GM23338 (cell line): Measurements from ENCODE around the gene UBQLN1. TPM values are rescaled to one million over a fixed set of nuclear protein-coding genes. Genes with fewer than 3 reads are reported as not detected.

Experiments used
- ATAC-seq: fragments of 200-7000 bp; cut with Tn5 transposase; 3 replicates; pipeline ENCODE4 v1.9.1; 2020
- DNase-seq: peaks from one replicate; pipeline ENCODE4 v3.0.0-alpha.2; 2015; ENCODE audit warnings: low spot score
- H2AFZ ChIP-seq: fragments of 200-600 bp; sonication (generic); 2 replicates; pipeline ENCODE4 v1.8.0; 2016; ENCODE audit warnings: antibody characterized with exemption, mild to moderate bottlenecking, moderate library complexity
- H3F3A ChIP-seq: fragments of 200-600 bp; sonication (generic); replicated peaks from 2 replicates; pipeline ENCODE4 v1.8.0; 2017; ENCODE audit warnings: antibody characterized with exemption, mixed run types, low read depth
- H3K27ac ChIP-seq: fragments of 200-600 bp; sonication (generic); 2 replicates; pipeline ENCODE4 v1.6.1; 2016; ENCODE audit warnings: low read depth
- H3K27me3 ChIP-seq: fragments of 200-600 bp; sonication (generic); 2 replicates; pipeline ENCODE4 v1.8.0; 2016; ENCODE audit warnings: mild to moderate bottlenecking, mixed run types, moderate library complexity; ENCODE audit not compliant: insufficient read depth
- H3K36me3 ChIP-seq: fragments of 200-600 bp; sonication (generic); 2 replicates; pipeline ENCODE4 v1.8.0; 2016; ENCODE audit warnings: mild to moderate bottlenecking; ENCODE audit not compliant: insufficient read depth
- H3K4me1 ChIP-seq: fragments of 200-600 bp; sonication (generic); 2 replicates; pipeline ENCODE4 v1.8.0; 2016; ENCODE audit warnings: mild to moderate bottlenecking, moderate library complexity; ENCODE audit not compliant: insufficient read depth
- H3K4me2 ChIP-seq: fragments of 200-600 bp; sonication (generic); 2 replicates; pipeline ENCODE4 v1.7.1; 2017; ENCODE audit warnings: mixed run types
- H3K4me3 ChIP-seq: fragments of 200-600 bp; sonication (generic); 2 replicates; pipeline ENCODE4 v1.6.1; 2016; ENCODE audit warnings: mixed run types
- H3K79me2 ChIP-seq: fragments of 200-600 bp; sonication (generic); replicated peaks from 2 replicates; pipeline ENCODE4 v1.8.0; 2017; ENCODE audit warnings: mild to moderate bottlenecking; ENCODE audit not compliant: insufficient read depth
- H3K9me2 ChIP-seq: fragments of 200-600 bp; sonication (generic); 2 replicates; pipeline ENCODE4 v1.8.0; 2017; ENCODE audit not compliant: insufficient read depth
- H4K20me1 ChIP-seq: fragments of 200-600 bp; sonication (generic); replicated peaks from 2 replicates; pipeline ENCODE4 v1.8.0; 2017; ENCODE audit warnings: mild to moderate bottlenecking; ENCODE audit not compliant: insufficient read depth
- H3K27ac Mint-ChIP-seq: 2 replicates; pipeline ENCODE4 v1.8.0; 2020; ENCODE audit warnings: inconsistent platforms, mild to moderate bottlenecking, moderate library complexity, mixed read lengths
- H3K27me3 Mint-ChIP-seq: 3 replicates; pipeline ENCODE4 v1.8.0; 2022; ENCODE audit warnings: low read depth, mild to moderate bottlenecking, moderate library complexity, mixed read lengths, inconsistent platforms; ENCODE audit not compliant: insufficient read depth, poor library complexity
- H3K36me3 Mint-ChIP-seq: 3 replicates; pipeline ENCODE4 v1.8.0; 2021; ENCODE audit warnings: low read depth, mild to moderate bottlenecking, inconsistent platforms, moderate library complexity, mixed read lengths
- H3K4me1 Mint-ChIP-seq: 3 replicates; pipeline ENCODE4 v1.8.0; 2020; ENCODE audit warnings: mild to moderate bottlenecking, inconsistent platforms, mixed read lengths
- H3K4me3 Mint-ChIP-seq: 3 replicates; pipeline ENCODE4 v1.8.0; 2021; ENCODE audit warnings: moderate library complexity, mild to moderate bottlenecking, inconsistent platforms, mixed read lengths
- H3K9me3 Mint-ChIP-seq: 3 replicates; pipeline ENCODE4 v1.8.0; 2020; ENCODE audit warnings: moderate library complexity, mild to moderate bottlenecking, inconsistent platforms, mixed read lengths
- CREB1 ChIP-seq: fragments of 250-450 bp; sonication (Bioruptor Pico); IDR thresholded peaks from 2 replicates; pipeline ENCODE4 v1.5.0; 2020; ENCODE audit warnings: low read depth, mild to moderate bottlenecking, moderate library complexity
- CTCF ChIP-seq, 2 experiments: fragments of 200-600 bp in 1 of 2; sonication (generic) in 1 of 2; conservative IDR thresholded peaks; 2 replicates each; pipeline versions ENCODE4 v1.5.1 to v1.6.1; 2016 to 2017; ENCODE audit warnings: antibody characterized with exemption in 2 of 2, low read depth in 2 of 2, mild to moderate bottlenecking in 2 of 2, moderate library complexity in 1 of 2
- ETS1 ChIP-seq: IDR thresholded peaks from 2 replicates; pipeline ENCODE4 v1.6.1; 2016; ENCODE audit warnings: antibody characterized with exemption
- EZH2 ChIP-seq: fragments of 200-600 bp; sonication (generic); IDR thresholded peaks from one replicate; pipeline ENCODE4 v1.8.0; 2017; ENCODE audit warnings: antibody characterized with exemption, mild to moderate bottlenecking, low read depth; ENCODE audit not compliant: unreplicated experiment
- EZH2phosphoT487 ChIP-seq: fragments of 200-600 bp; sonication (generic); IDR thresholded peaks from one replicate; pipeline ENCODE4 v1.8.1; 2018; ENCODE audit warnings: antibody characterized with exemption; ENCODE audit not compliant: unreplicated experiment
- JUNB ChIP-seq: IDR thresholded peaks from one replicate; pipeline ENCODE4 v1.6.1; 2016; ENCODE audit warnings: antibody characterized with exemption; ENCODE audit not compliant: unreplicated experiment
- NANOG ChIP-seq: IDR thresholded peaks from 2 replicates; pipeline ENCODE4 v1.6.1; 2016; ENCODE audit warnings: antibody characterized with exemption, borderline replicate concordance
- POLR2AphosphoS5 ChIP-seq: IDR thresholded peaks from 2 replicates; pipeline ENCODE4 v1.6.1; 2016; ENCODE audit warnings: antibody characterized with exemption, low read depth
- REST ChIP-seq: IDR thresholded peaks from one replicate; pipeline ENCODE4 v1.6.1; 2018; ENCODE audit warnings: antibody characterized with exemption; ENCODE audit not compliant: unreplicated experiment
- STAT1 ChIP-seq: IDR thresholded peaks from one replicate; pipeline ENCODE4 v1.6.1; 2016; ENCODE audit warnings: antibody characterized with exemption; ENCODE audit not compliant: unreplicated experiment
- ZNF114 ChIP-seq: fragments of 250-450 bp; sonication (Bioruptor Pico); IDR thresholded peaks from 2 replicates; pipeline ENCODE4 v1.5.0; 2020; ENCODE audit warnings: mild to moderate bottlenecking, moderate library complexity
- ZNF331 ChIP-seq: fragments of 250-450 bp; sonication (Bioruptor Pico); IDR thresholded peaks from 2 replicates; pipeline ENCODE4 v1.5.0; 2020; ENCODE audit warnings: low read depth, mild to moderate bottlenecking, moderate library complexity
- ZNF462 ChIP-seq: fragments of 250-450 bp; sonication (Bioruptor Pico); IDR thresholded peaks from 2 replicates; pipeline ENCODE4 v1.5.0; 2020; ENCODE audit warnings: mild to moderate bottlenecking, moderate library complexity
- polyA plus RNA-seq: library from polyadenylated mRNA; unstranded; fragments of >200 nt; fragmentation: Nextera tagmentation; extraction: Ambion mirVana; gene quantifications from 2 replicates; pipeline ENCODE4 v1.2.1, GENCODE V29; 2016
- total RNA-seq: library from RNA; depleted of rRNA; stranded (reverse); fragments of >200 nt; shearing (Covaris generic); gene quantifications from 2 replicates; pipeline ENCODE4 v1.2.3, GENCODE V29; 2014

UBQLN1 gene
- total and polyA plus RNA-seq, 2 experiments from 2014 or later, result 90.5 to 168 TPM

- peaks cover 27% of the 10 kb centered on the region for H4K20me1 ChIP-seq
- H3K27ac ChIP-seq, result no peak overlapping the region
- no peak for ATAC-seq
- H2AFZ ChIP-seq, result no peak overlapping the region
- H3K27me3 ChIP-seq, result no peaks in the 10 kb centered on the region
- 0 out of 2 replicates have a peak, but pooled peaks cover 7% of the 10 kb centered on the region for H3K4me1 ChIP-seq
- peaks cover 82% of the 10 kb centered on the region for H3K79me2 ChIP-seq
- H3K4me3 ChIP-seq, result no peak overlapping the region
- peaks cover 38% of the 10 kb centered on the region; the same call in 1 of the 2 replicates for H3K36me3 ChIP-seq
- Mint-ChIP-seq H3K27ac (no peak overlapping the region), H3K36me3 (peaks cover 71% of the 10 kb centered on the region), H3K9me3 (no peaks in the 10 kb centered on the region; the same call in 2 of the 3 replicates), H3K4me3 (no peak overlapping the region), H3K27me3 (peaks cover 2% of the 10 kb centered on the region), H3K4me1 (peaks cover 13% of the 10 kb centered on the region)
- no peak overlapping the region for H3K4me2 ChIP-seq
- no peak for TF ChIP-seq EZH2phosphoT487
- TF ChIP-seq NANOG, result no peak
- TF ChIP-seq STAT1, result no peak
- TF ChIP-seq ZNF331 (CRISPR knock-in tag), result no peak
- no peak for TF ChIP-seq CREB1 (CRISPR knock-in tag)
- no peak for TF ChIP-seq ETS1
- no peak for TF ChIP-seq ZNF462 (CRISPR knock-in tag)
- TF ChIP-seq EZH2, result no peak
- TF ChIP-seq REST, result no peak
- TF ChIP-seq JUNB, result no peak
- no peak for TF ChIP-seq POLR2AphosphoS5
- TF ChIP-seq ZNF114 (CRISPR knock-in tag), result no peak
- TF ChIP-seq CTCF (conservative IDR thresholded peaks at IDR 0.05; ENCODE audit: low read depth in 2 of 2), result no peak
- no peaks in the 10 kb centered on the region for H3F3A ChIP-seq
- DNase-seq, result no peak
- H3K9me2 ChIP-seq, result no peaks in the 10 kb centered on the region
These were observed 30.2 kb downstream of the UBQLN1 start for GRCh38 chr9:83677596-83677995.
